Neural progenitor cell (in vitro differentiated cells): Measurements from ENCODE around the gene CD101.

ENCODE experiments used
- CTCF ChIP-seq: fragments of 200-600 bp; sonication (generic); IDR thresholded peaks from 2 replicates; pipeline ENCODE4 v1.5.1; 2017; ENCODE audit warnings: antibody characterized with exemption, mild to moderate bottlenecking
- EZH2 ChIP-seq: fragments of 200-600 bp; sonication (generic); IDR thresholded peaks from 2 replicates; pipeline ENCODE4 v1.6.1; 2017; ENCODE audit warnings: antibody characterized with exemption, mild to moderate bottlenecking, moderate library complexity
- EZH2phosphoT487 ChIP-seq: fragments of 200-600 bp; sonication (generic); IDR thresholded peaks from 2 replicates; pipeline ENCODE4 v1.6.1; 2017; ENCODE audit warnings: antibody characterized with exemption

GRCh38 chr1:116962987-116963639 is 38.4 kb upstream of the CD101 start:
- no peak for TF ChIP-seq CTCF
- TF ChIP-seq EZH2, result no peak
- TF ChIP-seq EZH2phosphoT487, result no peak
